Glomerular visceral epithelial cell (primary cell): ENCODE measurements around the gene CBLB.
"Not testable (repeated sequence)": the region's sequence is repeated elsewhere in the genome, so short reads cannot be mapped to it uniquely, and the experiment has no call there.

ENCODE experiments used
- DNase-seq: peaks from one replicate; pipeline ENCODE4 v3.0.0-alpha.2; 2016; ENCODE audit errors: extremely low spot score

Gene CBLB

DNA sequence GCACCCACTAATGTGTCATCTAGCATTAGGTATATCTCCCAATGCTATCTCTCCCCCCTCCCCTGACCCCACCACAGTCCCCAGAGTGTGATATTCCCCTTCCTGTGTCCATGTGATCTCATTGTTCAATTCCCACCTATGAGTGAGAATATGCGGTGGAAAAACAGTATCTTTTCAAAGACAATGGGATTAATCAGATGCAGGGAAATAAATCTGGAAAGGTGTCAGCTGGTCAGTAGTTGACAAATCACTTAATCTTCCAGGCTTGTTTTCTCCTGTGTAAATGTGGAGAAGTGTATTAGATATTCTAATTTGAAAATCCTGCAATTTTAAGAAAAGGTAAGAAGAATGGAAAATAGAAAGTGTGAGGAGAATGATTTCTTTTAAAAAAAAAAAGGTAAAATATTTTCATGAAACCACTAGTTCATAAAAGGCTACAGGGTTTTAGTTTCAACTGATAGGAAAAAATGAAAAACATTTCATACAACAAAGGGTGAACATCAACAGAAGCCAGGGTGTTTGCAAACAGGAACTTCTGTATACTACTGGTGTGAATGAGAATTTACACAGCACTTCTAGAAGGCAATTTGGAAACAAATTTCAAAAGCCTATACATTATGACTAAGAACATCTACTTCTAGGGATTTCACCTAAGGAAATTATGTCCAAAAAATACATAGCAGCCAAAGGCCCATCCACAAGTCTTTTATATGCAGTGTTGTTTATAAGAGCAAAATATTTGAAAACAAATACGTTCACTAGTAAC lies 113.5 kb downstream of the CBLB start:
- no peak for DNase-seq

DNA sequence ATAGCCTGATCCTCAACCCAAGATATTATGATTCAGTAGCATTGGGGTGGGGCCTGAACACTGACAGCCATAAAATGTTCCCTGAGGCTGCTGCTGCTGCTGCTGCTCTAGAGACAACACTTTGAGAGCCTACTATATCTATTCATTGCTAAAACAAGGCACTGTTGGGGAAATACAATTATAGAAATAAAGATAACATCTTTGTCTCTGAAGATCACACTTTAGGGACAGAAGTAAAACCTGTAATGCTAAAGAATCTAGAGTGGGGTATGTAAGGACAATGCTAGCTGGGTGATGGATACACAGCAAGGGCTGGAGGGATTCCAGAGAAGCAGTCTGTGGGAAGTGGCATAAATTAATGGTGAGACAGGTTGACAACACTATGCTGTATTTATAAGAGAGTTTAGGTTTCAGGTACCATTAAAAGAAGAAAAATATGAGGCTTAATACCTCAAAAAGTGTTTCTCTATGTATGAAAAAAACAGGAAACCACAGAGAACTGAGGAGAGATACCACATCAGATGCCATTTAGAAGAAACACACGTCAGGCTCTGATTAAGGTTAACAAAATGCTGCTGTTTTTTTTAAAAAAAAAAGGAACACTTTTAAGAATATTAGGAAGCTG lies 115.9 kb downstream of the CBLB start:
- DNase-seq: no peak

DNA sequence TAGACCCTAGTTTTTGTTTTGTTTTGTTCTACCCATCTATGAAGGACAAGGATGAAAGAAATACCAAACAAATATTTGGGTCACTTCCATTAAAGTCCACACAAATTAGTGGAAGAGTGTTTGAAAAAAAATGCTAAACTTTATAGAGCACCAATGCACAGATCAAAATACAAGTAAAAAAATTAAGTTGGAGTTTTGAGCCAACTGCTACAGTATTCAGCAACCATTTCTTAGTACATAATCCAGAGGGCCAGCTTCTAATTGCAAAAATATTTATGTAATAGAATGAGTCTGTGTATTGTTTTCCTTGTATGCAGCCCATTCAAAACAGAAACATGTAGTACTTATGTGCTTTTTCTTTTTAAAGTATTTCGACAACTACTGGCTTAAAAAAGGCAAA lies 121.1 kb downstream of the CBLB start:
- DNase-seq: no peak

- peak; percentile 53 for DNase-seq
Observed at GRCh38 chr3:105747060-105747541, 121.7 kb downstream of the CBLB start.

DNA sequence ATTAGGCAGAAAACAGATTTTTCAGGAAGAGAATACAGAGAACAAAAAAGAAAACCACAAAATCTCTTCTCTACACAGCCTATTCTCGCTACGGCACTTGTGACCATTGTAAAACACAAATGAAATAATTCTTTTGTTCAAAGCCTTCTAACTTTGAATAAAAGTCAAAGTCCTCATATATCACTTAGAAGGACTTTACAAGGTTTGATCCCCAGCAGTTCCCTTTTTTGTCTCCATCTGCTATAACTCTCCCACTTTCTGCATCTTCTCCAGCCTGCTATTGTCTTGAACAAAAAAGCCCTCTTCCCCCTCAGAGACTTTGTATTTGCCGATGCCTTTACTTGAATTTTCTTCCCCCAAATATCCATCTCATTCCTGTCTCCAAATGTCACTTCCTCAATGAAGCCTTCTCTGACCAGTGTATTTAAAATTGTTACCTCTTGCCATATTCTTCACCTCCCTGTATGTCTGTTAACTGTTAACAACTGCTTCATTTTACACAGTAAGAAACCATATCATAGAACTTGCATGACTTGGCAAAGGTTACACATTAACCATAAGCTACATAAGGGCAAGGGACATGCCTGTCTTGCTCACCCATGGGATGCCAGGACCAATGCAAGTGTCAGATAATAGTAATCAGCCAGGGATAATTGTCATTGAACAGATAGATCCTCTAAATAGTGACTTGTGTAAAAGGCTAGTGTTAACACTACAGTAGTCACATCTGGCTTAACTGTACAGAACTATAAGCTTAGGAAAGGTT lies 122.4 kb downstream of the CBLB start:
- peak; percentile 62 for DNase-seq

- no peak for DNase-seq
Observed at GRCh38 chr3:105745046-105745445, 123.8 kb downstream of the CBLB start.

- no peak for DNase-seq
Observed at GRCh38 chr3:105744202-105744601, 124.6 kb downstream of the CBLB start.

DNA sequence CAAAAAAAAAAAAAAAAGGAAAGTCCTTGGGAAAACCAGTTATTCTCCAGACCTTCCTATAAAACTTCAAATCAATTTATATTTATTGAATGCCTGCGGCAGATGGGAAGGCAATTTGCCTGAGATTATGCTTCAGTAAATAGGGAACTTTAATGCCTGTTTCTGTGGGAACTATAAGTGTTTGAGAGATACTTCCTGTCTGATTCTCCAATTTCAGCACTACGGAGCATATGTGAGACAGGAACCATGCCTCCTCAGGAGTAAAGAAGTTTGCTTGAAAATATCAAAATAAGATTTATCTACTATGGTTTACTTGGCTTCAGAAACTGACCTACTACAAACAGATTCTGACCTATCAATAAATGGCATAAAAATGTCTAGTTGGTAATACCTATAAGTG lies 135.5 kb downstream of the CBLB start:
- no peak for DNase-seq

GRCh38 chr3:105731686-105732085 lies 137.1 kb downstream of the CBLB start:
- no peak for DNase-seq

DNA sequence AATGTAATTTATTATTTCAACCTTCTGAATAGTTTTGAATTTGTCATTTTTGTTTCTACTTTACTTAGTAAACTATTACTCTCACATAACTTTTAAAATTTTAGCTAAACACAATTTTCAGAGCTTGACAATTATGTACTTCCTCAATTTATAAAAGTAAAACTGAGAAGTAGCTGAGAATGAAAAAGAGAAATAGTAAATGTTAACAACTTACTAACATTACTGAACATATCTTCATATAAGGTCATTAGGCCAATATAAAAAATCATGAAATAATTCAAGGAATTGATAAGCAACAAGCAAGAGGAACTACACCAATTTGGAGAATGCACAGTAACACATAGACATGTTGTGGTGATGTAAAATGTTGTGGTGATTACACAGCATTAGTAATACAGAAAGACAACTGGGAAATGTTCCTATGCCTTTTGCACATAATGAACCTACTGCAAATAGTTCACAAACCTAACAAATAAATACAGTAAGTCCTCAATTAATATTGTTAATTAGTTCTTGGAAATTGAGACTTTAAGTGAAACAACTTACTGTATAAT lies 137.9 kb downstream of the CBLB start:
- DNase-seq: no peak

- no peak for DNase-seq
Observed at GRCh38 chr3:105729667-105730066, 139.1 kb downstream of the CBLB start.

DNA sequence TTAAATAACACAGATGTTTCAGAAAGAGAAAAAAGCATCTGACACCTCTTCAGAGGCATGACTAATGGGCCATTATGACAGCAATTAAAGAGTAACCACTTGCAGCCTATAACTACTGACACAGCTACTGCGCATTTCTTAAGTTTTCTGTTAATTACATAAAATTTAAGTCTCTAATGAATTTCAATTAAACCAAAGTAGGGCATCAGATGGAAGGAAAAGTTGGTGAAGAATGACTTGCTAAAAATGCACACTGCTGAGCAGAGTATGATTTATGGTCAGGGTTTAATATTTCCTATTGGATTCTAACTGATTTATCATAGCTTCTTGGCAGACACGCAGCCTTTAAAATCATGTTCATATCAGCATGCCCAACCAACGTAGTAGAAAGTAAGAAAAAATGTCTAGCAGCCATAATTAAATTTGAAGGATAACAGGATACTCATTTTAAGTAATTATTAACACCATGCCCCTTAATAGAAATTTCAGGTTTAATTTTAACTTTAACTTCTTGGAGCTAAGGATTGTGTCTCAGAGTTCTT lies 140.0 kb downstream of the CBLB start:
- no peak for DNase-seq

DNA sequence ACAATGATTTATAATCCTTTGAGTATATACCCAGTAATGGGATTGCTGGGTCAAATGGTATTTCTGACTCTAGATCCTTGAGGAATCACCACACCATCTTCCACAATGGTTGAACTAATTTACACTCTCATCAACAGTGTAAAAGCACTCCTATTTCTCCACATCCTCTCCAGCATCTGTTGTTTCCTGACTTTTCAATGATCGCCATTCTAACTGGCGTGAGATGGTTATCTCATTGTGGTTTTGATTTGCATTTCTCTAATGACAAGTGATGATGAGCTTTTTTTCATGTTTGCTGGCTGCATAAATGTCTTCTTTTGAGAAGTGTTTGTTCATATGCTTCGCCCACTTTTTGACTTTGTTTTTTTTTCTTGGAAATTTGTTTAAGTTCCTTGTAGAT lies 141.8 kb downstream of the CBLB start:
- not testable (repeated sequence) for DNase-seq

DNA sequence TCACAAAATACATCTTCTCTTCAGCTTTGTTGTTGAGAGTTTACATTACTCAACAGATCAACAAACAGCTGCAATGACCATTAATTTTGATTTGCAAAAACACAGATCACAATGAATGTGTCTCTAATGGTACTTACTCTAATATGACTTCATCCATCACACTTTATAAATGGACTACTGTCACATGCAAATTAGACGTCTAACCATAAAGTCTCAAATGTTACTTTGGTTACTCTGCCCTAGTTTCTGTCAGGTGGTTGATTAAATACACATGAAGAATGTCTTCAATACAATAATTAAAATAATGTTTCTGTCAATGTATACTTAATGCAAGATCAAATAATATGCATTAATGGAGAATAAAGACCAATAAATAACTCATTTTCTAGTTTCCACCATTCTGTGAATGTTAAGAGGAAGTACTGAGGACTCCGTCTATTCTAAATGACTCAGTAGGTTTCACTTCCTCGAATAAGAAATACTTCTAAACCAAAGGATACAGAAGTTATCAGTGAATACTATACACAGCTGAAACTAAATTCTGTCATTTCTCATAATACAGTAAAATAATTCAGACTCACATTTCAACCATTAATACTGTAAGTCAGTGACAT lies 145.8 kb downstream of the CBLB start:
- DNase-seq: no peak

- no peak for DNase-seq
Observed at GRCh38 chr3:105719791-105720190, 149.0 kb downstream of the CBLB start.

- DNase-seq: peak; percentile 1
Observed at GRCh38 chr3:105715372-105715771, 153.4 kb downstream of the CBLB start.

GRCh38 chr3:105714453-105714852 lies 154.4 kb downstream of the CBLB start:
- no peak for DNase-seq

- DNase-seq: no peak
Observed at GRCh38 chr3:105708980-105709379, 159.8 kb downstream of the CBLB start.

DNA sequence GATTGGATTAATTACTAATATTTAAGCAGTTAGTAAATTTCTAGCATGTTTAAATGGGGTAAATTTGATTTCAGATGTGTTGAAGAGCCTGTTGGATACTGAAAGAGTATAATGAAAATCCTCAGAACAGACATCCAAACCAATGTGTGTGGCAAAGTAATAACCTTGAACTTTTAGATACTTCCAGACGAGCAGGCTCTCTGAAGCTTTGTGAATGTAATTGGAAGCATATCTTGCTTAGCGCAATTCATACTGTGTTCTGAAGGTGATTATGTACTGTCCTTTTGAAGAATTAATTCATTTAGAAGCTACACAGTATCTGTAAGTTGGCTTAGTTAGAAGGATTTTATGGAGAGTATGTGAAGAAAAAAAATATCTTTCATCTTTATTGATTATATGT lies 161.8 kb downstream of the CBLB start:
- no peak for DNase-seq

DNA sequence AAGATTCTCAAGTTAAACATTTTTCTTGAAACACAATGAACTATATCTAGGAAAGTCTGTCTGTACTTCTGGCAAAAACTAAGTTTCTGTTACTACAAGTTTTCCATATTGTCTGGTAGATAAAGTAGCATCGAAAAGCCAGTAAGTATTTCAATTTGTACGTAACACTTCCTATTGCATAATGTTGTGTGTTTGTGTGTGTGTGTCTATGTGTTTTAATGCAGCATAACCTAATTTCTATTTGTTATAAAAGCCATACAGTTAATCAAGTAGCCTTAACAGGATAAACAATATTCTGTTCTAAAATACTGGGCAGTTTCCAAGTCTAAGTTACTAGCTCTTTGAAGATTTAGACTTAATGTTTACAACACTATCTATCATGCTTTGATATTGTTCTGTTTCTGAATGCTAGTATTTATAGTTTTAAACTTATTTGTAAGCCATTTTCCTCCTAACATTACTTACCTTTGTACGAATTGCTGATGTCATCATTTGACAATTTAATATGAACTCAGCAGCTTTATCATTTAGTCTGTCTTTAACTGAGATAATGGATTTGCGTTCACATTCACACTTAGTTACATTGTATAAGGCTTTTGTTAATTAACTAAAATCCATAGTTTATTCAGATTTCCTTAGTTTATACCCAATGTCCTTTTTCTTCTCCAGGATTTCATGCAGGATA lies 163.9 kb downstream of the CBLB start:
- DNase-seq: no peak

GRCh38 chr3:105700575-105700974 lies 168.2 kb downstream of the CBLB start:
- DNase-seq: no peak
